GM23338 (cell line): ENCODE data around the gene ST6GALNAC6. TPM values are rescaled to one million over a fixed set of nuclear protein-coding genes. Genes with fewer than 3 reads are reported as not detected.

Experiments used
- ATAC-seq: fragments of 200-7000 bp; cut with Tn5 transposase; 3 replicates; pipeline ENCODE4 v1.9.1; 2020
- DNase-seq: peaks from one replicate; pipeline ENCODE4 v3.0.0-alpha.2; 2015; ENCODE audit warnings: low spot score
- H2AFZ ChIP-seq: fragments of 200-600 bp; sonication (generic); 2 replicates; pipeline ENCODE4 v1.8.0; 2016; ENCODE audit warnings: antibody characterized with exemption, mild to moderate bottlenecking, moderate library complexity
- H3F3A ChIP-seq: fragments of 200-600 bp; sonication (generic); replicated peaks from 2 replicates; pipeline ENCODE4 v1.8.0; 2017; ENCODE audit warnings: antibody characterized with exemption, mixed run types, low read depth
- H3K27ac ChIP-seq: fragments of 200-600 bp; sonication (generic); 2 replicates; pipeline ENCODE4 v1.6.1; 2016; ENCODE audit warnings: low read depth
- H3K27me3 ChIP-seq: fragments of 200-600 bp; sonication (generic); 2 replicates; pipeline ENCODE4 v1.8.0; 2016; ENCODE audit warnings: mild to moderate bottlenecking, mixed run types, moderate library complexity; ENCODE audit not compliant: insufficient read depth
- H3K36me3 ChIP-seq: fragments of 200-600 bp; sonication (generic); 2 replicates; pipeline ENCODE4 v1.8.0; 2016; ENCODE audit warnings: mild to moderate bottlenecking; ENCODE audit not compliant: insufficient read depth
- H3K4me1 ChIP-seq: fragments of 200-600 bp; sonication (generic); 2 replicates; pipeline ENCODE4 v1.8.0; 2016; ENCODE audit warnings: mild to moderate bottlenecking, moderate library complexity; ENCODE audit not compliant: insufficient read depth
- H3K4me2 ChIP-seq: fragments of 200-600 bp; sonication (generic); 2 replicates; pipeline ENCODE4 v1.7.1; 2017; ENCODE audit warnings: mixed run types
- H3K4me3 ChIP-seq: fragments of 200-600 bp; sonication (generic); 2 replicates; pipeline ENCODE4 v1.6.1; 2016; ENCODE audit warnings: mixed run types
- H3K79me2 ChIP-seq: fragments of 200-600 bp; sonication (generic); replicated peaks from 2 replicates; pipeline ENCODE4 v1.8.0; 2017; ENCODE audit warnings: mild to moderate bottlenecking; ENCODE audit not compliant: insufficient read depth
- H3K9me2 ChIP-seq: fragments of 200-600 bp; sonication (generic); 2 replicates; pipeline ENCODE4 v1.8.0; 2017; ENCODE audit not compliant: insufficient read depth
- H4K20me1 ChIP-seq: fragments of 200-600 bp; sonication (generic); replicated peaks from 2 replicates; pipeline ENCODE4 v1.8.0; 2017; ENCODE audit warnings: mild to moderate bottlenecking; ENCODE audit not compliant: insufficient read depth
- H3K27ac Mint-ChIP-seq: 2 replicates; pipeline ENCODE4 v1.8.0; 2020; ENCODE audit warnings: inconsistent platforms, mild to moderate bottlenecking, moderate library complexity, mixed read lengths
- H3K27me3 Mint-ChIP-seq: 3 replicates; pipeline ENCODE4 v1.8.0; 2022; ENCODE audit warnings: low read depth, mild to moderate bottlenecking, moderate library complexity, mixed read lengths, inconsistent platforms; ENCODE audit not compliant: insufficient read depth, poor library complexity
- H3K36me3 Mint-ChIP-seq: 3 replicates; pipeline ENCODE4 v1.8.0; 2021; ENCODE audit warnings: low read depth, mild to moderate bottlenecking, inconsistent platforms, moderate library complexity, mixed read lengths
- H3K4me1 Mint-ChIP-seq: 3 replicates; pipeline ENCODE4 v1.8.0; 2020; ENCODE audit warnings: mild to moderate bottlenecking, inconsistent platforms, mixed read lengths
- H3K4me3 Mint-ChIP-seq: 3 replicates; pipeline ENCODE4 v1.8.0; 2021; ENCODE audit warnings: moderate library complexity, mild to moderate bottlenecking, inconsistent platforms, mixed read lengths
- H3K9me3 Mint-ChIP-seq: 3 replicates; pipeline ENCODE4 v1.8.0; 2020; ENCODE audit warnings: moderate library complexity, mild to moderate bottlenecking, inconsistent platforms, mixed read lengths
- EZH2phosphoT487 ChIP-seq: fragments of 200-600 bp; sonication (generic); IDR thresholded peaks from one replicate; pipeline ENCODE4 v1.8.1; 2018; ENCODE audit warnings: antibody characterized with exemption; ENCODE audit not compliant: unreplicated experiment
- polyA plus RNA-seq: library from polyadenylated mRNA; unstranded; fragments of >200 nt; fragmentation: Nextera tagmentation; extraction: Ambion mirVana; gene quantifications from 2 replicates; pipeline ENCODE4 v1.2.1, GENCODE V29; 2016
- total RNA-seq: library from RNA; depleted of rRNA; stranded (reverse); fragments of >200 nt; shearing (Covaris generic); gene quantifications from 2 replicates; pipeline ENCODE4 v1.2.3, GENCODE V29; 2014
- TF ChIP-seq, protein P1 (sequence below): fragments of 250-450 bp; sonication (Bioruptor Pico); IDR thresholded peaks from 2 replicates; pipeline ENCODE4 v1.5.0; 2020; ENCODE audit warnings: mild to moderate bottlenecking, moderate library complexity

ST6GALNAC6 gene
- total and polyA plus RNA-seq, 2 experiments from 2014 or later: 20.7 to 39.2 TPM

- TF ChIP-seq, protein P1, sequence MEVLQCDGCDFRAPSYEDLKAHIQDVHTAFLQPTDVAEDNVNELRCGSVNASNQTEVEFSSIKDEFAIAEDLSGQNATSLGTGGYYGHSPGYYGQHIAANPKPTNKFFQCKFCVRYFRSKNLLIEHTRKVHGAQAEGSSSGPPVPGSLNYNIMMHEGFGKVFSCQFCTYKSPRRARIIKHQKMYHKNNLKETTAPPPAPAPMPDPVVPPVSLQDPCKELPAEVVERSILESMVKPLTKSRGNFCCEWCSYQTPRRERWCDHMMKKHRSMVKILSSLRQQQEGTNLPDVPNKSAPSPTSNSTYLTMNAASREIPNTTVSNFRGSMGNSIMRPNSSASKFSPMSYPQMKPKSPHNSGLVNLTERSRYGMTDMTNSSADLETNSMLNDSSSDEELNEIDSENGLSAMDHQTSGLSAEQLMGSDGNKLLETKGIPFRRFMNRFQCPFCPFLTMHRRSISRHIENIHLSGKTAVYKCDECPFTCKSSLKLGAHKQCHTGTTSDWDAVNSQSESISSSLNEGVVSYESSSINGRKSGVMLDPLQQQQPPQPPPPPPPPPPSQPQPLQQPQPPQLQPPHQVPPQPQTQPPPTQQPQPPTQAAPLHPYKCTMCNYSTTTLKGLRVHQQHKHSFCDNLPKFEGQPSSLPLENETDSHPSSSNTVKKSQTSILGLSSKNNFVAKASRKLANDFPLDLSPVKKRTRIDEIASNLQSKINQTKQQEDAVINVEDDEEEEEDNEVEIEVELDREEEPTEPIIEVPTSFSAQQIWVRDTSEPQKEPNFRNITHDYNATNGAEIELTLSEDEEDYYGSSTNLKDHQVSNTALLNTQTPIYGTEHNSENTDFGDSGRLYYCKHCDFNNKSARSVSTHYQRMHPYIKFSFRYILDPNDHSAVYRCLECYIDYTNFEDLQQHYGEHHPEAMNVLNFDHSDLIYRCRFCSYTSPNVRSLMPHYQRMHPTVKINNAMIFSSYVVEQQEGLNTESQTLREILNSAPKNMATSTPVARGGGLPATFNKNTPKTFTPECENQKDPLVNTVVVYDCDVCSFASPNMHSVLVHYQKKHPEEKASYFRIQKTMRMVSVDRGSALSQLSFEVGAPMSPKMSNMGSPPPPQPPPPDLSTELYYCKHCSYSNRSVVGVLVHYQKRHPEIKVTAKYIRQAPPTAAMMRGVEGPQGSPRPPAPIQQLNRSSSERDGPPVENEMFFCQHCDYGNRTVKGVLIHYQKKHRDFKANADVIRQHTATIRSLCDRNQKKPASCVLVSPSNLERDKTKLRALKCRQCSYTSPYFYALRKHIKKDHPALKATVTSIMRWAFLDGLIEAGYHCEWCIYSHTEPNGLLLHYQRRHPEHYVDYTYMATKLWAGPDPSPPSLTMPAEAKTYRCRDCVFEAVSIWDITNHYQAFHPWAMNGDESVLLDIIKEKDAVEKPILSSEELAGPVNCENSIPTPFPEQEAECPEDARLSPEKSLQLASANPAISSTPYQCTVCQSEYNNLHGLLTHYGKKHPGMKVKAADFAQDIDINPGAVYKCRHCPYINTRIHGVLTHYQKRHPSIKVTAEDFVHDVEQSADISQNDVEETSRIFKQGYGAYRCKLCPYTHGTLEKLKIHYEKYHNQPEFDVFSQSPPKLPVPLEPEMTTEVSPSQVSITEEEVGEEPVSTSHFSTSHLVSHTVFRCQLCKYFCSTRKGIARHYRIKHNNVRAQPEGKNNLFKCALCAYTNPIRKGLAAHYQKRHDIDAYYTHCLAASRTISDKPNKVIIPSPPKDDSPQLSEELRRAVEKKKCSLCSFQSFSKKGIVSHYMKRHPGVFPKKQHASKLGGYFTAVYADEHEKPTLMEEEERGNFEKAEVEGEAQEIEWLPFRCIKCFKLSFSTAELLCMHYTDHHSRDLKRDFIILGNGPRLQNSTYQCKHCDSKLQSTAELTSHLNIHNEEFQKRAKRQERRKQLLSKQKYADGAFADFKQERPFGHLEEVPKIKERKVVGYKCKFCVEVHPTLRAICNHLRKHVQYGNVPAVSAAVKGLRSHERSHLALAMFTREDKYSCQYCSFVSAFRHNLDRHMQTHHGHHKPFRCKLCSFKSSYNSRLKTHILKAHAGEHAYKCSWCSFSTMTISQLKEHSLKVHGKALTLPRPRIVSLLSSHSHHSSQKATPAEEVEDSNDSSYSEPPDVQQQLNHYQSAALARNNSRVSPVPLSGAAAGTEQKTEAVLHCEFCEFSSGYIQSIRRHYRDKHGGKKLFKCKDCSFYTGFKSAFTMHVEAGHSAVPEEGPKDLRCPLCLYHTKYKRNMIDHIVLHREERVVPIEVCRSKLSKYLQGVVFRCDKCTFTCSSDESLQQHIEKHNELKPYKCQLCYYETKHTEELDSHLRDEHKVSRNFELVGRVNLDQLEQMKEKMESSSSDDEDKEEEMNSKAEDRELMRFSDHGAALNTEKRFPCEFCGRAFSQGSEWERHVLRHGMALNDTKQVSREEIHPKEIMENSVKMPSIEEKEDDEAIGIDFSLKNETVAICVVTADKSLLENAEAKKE (CRISPR knock-in tag): no peak
Measured at GRCh38 chr9:127929625-127929979, 30.2 kb upstream of the ST6GALNAC6 start (continued).

DNA sequence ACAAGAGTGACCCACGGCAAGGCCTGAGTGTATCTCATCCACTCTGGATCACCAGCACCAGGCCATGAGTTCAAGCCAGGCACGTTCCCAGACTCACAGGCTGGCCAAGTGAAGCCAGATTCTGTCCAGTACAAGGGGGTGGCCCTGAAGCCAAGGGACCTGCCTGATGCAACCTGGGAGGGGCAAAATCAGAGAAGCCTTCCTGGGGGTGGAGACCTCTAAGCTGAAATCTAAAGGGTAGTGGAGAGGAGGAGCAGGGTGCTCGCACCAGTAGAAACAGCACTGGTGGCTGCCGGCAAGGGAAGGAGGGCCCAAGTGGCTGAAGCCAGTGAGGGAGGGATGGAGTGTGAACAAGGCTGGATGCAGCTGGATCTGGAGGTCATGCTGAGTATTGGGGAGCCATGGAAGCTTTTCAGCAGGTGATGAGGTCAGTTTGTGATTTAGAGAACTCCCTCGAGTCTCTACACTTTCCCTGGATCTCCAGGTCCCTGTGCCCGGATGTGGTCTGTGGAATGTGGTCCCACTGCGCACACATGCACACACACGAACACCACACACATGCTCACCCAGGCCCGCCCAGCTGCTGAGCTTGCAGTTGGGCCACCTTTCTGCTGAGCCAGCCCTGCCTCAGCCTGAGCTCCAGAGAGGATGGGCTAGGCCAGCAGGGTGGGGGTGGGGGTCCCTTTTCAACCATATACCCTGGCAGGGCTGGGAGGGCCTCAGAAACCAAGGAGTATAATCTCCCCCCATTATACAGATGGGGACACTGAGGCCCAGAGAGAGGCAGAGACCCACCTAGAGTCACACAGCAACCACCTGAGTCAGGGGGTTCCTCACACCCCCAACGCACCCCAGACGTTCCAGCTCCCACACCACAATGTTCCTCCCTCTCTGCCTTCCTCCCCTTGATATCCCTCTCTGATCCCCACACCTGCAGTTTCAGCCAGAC lies 29.5 kb upstream of the ST6GALNAC6 start:
- Mint-ChIP-seq H3K27ac (no peak overlapping the region), H3K27me3 (peaks cover 30% of the 10 kb centered on the region), H3K36me3 (peaks cover 9% of the 10 kb centered on the region), H3K9me3 (no peaks in the 10 kb centered on the region), H3K4me3 (peak overlapping the region; percentile 91), H3K4me1 (peaks cover 28% of the 10 kb centered on the region)
- peaks cover 27% of the 10 kb centered on the region for H3K4me1 ChIP-seq
- peaks cover 11% of the 10 kb centered on the region for H3K27me3 ChIP-seq
- DNase-seq (no peak), ATAC-seq (no peak)
- no peak overlapping the region for H2AFZ ChIP-seq
- no peak for TF ChIP-seq EZH2phosphoT487
- H3K4me2 ChIP-seq: peak overlapping the region; percentile 92
- peaks cover 3% of the 10 kb centered on the region; the same call in 1 of the 2 replicates for H4K20me1 ChIP-seq
- peaks cover 16% of the 10 kb centered on the region for H3F3A ChIP-seq
- peak overlapping the region; percentile 63 for H3K4me3 ChIP-seq
- H3K9me2 ChIP-seq: no peaks in the 10 kb centered on the region
- H3K36me3 ChIP-seq: no peaks in the 10 kb centered on the region
- no peak overlapping the region for H3K27ac ChIP-seq
- no peaks in the 10 kb centered on the region for H3K79me2 ChIP-seq
